Natural killer cell (primary cell): Measurements from ENCODE around the gene FAHD2A. TPM values are rescaled to one million over a fixed set of nuclear protein-coding genes. Genes with fewer than 3 reads are reported as not detected.

ENCODE experiments used
- ATAC-seq, 3 donors: fragments of 150-1000 bp in 2 of 3; fragments of 200-7000 bp in 1 of 3; cut with Tn5 transposase; 1 replicate in 1 of 3; 2 replicates in 2 of 3; pipeline ENCODE4 v1.10.0; 2021; ENCODE audit warnings: mild to moderate bottlenecking in 2 of 3, moderate library complexity in 2 of 3
- DNase-seq, 2 donors: peaks; one replicate each; pipeline versions ENCODE4 v3.0.0 to v3.0.0-alpha.2; 2013 to 2021; ENCODE audit warnings: mixed read lengths in 1 of 2
- H3K27ac ChIP-seq: one replicate; pipeline ENCODE4 v1.5.1; 2013; ENCODE audit warnings: mild to moderate bottlenecking, low read length
- H3K27me3 ChIP-seq: one replicate; pipeline ENCODE4 v1.6.1; 2013; ENCODE audit warnings: low read length; ENCODE audit not compliant: control insufficient read depth, insufficient read depth
- H3K36me3 ChIP-seq: one replicate; pipeline ENCODE4 v1.6.1; 2013; ENCODE audit warnings: low read length; ENCODE audit not compliant: control insufficient read depth, insufficient read depth
- H3K4me1 ChIP-seq: one replicate; pipeline ENCODE4 v1.6.1; 2013; ENCODE audit warnings: low read length; ENCODE audit not compliant: control insufficient read depth, insufficient read depth
- H3K4me3 ChIP-seq: one replicate; pipeline ENCODE4 v1.5.1; 2013; ENCODE audit warnings: low read length
- H3K9me3 ChIP-seq: one replicate; pipeline ENCODE4 v1.6.1; 2013; ENCODE audit warnings: low read length; ENCODE audit not compliant: control insufficient read depth, insufficient read depth
- H3K27ac Mint-ChIP-seq, 2 donors: one replicate each; pipeline ENCODE4 v1.8.0; 2022; ENCODE audit warnings: mild to moderate bottlenecking in 2 of 2, mixed read lengths in 2 of 2, moderate library complexity in 1 of 2
- H3K27me3 Mint-ChIP-seq, 2 donors: one replicate each; pipeline ENCODE4 v1.8.0; 2022; ENCODE audit warnings: low read depth in 2 of 2, mixed read lengths in 2 of 2
- H3K36me3 Mint-ChIP-seq: one replicate; pipeline ENCODE4 v1.8.0; 2022; ENCODE audit warnings: mixed read lengths
- H3K4me1 Mint-ChIP-seq, 2 donors: one replicate each; pipeline ENCODE4 v1.8.0; 2022; ENCODE audit warnings: mixed read lengths in 2 of 2
- H3K4me3 Mint-ChIP-seq: one replicate; pipeline ENCODE4 v1.8.0; 2022; ENCODE audit warnings: mild to moderate bottlenecking, moderate library complexity, mixed read lengths
- H3K9me3 Mint-ChIP-seq, 2 donors: one replicate each; pipeline ENCODE4 v1.8.0; 2022; ENCODE audit warnings: mixed read lengths in 2 of 2
- WGBS: methylation state at CpG from one replicate; pipeline ENCODE4 v1.1.7; 2013; ENCODE audit warnings: missing lambda C conversion rate; ENCODE audit not compliant: insufficient coverage; 5-methylcytosine and 5-hydroxymethylcytosine counted together
- intact Hi-C: fragments of 100-400 bp; cut with micrococcal nuclease; formaldehyde crosslinking; loops from one replicate; pipeline ENCODE4 v1.14.2; 2022
- total RNA-seq, 4 donors: library from RNA; stranded (reverse); fragments of 120-200 nt in 1 of 4; gene quantifications; one replicate each; pipeline versions ENCODE4 v1.2.3 to v1.2.4, GENCODE V29; 2013 to 2022
- TF ChIP-seq, protein P1 (sequence below): fragments of 200-600 bp; IDR thresholded peaks from one replicate; pipeline ENCODE4 v1.8.0; 2022; ENCODE audit warnings: antibody characterized with exemption

The FAHD2A gene
- total RNA-seq, 3 donors from 2014 or later (not counting 1 experiment from before 2014, with no cell fraction given), result 21.6 to 25.4 (median 22.0) TPM

DNA sequence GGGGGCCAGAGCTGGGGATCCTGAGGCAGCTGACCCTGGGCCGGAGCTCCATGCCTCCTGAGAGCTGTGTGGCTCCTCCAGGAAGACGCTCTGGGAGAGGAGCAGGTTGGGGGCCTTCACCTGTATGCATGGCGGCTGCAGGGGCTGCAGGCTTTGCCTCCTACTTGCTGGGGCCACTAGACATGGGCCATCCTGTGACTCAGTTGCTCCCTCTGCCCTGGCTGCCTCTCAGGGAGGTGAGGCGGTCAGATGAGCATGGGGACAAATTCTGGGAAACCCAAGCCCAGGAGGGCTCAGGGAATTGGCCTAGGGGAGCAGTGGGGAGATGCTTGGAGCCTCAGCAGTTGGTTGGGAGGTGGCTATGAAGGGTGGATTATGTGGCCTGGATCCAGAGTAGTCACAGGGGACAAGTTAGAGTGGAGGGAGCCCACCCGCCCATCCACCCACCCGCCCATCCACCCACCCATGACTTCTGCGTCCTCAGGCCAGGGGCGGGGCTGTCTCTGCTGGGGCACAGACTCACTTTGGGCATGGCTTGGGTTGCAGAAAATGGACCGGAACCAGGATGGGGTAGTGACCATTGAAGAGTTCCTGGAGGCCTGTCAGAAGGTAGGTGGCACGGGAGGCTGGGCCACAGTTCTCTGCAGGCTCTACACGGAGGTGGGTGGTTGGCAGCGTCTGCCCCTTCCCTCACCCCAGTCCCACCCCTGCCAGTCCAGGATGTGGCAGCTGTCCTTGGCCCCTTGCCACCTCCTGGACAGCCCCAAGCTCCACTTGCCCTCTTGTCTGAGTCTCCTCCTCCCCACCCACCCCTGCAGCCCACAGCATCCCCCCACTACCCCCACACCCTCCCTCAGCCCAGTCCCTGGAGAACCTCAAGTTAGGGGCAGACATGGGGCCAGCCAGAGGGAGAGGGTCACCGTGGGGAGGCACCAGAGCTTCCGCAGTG lies 19.5 kb upstream of the FAHD2A start:
- Histone ChIP-seq H3K9me3 (no peaks in the 10 kb centered on the region), H3K27me3 (no peaks in the 10 kb centered on the region), H3K4me3 (no peak overlapping the region), H3K36me3 (no peaks in the 10 kb centered on the region), H3K4me1 (no peaks in the 10 kb centered on the region), H3K27ac (no peak overlapping the region)
- intact Hi-C loops, result no loop called here
- Mint-ChIP-seq H3K4me3 (no peak overlapping the region), H3K9me3 (no peaks in the 10 kb centered on the region), H3K27ac (no peak overlapping the region), H3K36me3 (no peaks in the 10 kb centered on the region), H3K4me1 (no peaks in the 10 kb centered on the region), H3K27me3 (peaks cover 5 to 7% of the 10 kb centered on the region in 2 donors)
- WGBS, result 84% methylated on average over 12 of the region's 14 CpGs
- no peak for ATAC-seq
- TF ChIP-seq, protein P1, sequence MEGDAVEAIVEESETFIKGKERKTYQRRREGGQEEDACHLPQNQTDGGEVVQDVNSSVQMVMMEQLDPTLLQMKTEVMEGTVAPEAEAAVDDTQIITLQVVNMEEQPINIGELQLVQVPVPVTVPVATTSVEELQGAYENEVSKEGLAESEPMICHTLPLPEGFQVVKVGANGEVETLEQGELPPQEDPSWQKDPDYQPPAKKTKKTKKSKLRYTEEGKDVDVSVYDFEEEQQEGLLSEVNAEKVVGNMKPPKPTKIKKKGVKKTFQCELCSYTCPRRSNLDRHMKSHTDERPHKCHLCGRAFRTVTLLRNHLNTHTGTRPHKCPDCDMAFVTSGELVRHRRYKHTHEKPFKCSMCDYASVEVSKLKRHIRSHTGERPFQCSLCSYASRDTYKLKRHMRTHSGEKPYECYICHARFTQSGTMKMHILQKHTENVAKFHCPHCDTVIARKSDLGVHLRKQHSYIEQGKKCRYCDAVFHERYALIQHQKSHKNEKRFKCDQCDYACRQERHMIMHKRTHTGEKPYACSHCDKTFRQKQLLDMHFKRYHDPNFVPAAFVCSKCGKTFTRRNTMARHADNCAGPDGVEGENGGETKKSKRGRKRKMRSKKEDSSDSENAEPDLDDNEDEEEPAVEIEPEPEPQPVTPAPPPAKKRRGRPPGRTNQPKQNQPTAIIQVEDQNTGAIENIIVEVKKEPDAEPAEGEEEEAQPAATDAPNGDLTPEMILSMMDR, result no peak
- DNase-seq, result no peak

GRCh38 chr2:95383635-95384027 lies 18.9 kb upstream of the FAHD2A start:
- no peaks in the 10 kb centered on the region for H3K36me3 Mint-ChIP-seq
- 93% methylated on average over 9 of the region's 9 CpGs for WGBS
- H3K27me3 Mint-ChIP-seq, result peaks cover 5 to 7% of the 10 kb centered on the region in 2 donors
- H3K27ac ChIP-seq, result no peak overlapping the region
- ATAC-seq (no peak), DNase-seq (no peak)
- no peak overlapping the region for H3K27ac Mint-ChIP-seq
- no peaks in the 10 kb centered on the region for H3K9me3 ChIP-seq
- H3K4me3 Mint-ChIP-seq, result no peak overlapping the region
- no peaks in the 10 kb centered on the region for H3K36me3 ChIP-seq
- no peaks in the 10 kb centered on the region for H3K4me1 ChIP-seq
- no peak overlapping the region for H3K4me3 ChIP-seq
- H3K4me1 Mint-ChIP-seq, result no peaks in the 10 kb centered on the region
- H3K27me3 ChIP-seq, result no peaks in the 10 kb centered on the region
- TF ChIP-seq, protein P1, result no peak
- intact Hi-C loops, result no loop called here
- H3K9me3 Mint-ChIP-seq, result no peaks in the 10 kb centered on the region

DNA sequence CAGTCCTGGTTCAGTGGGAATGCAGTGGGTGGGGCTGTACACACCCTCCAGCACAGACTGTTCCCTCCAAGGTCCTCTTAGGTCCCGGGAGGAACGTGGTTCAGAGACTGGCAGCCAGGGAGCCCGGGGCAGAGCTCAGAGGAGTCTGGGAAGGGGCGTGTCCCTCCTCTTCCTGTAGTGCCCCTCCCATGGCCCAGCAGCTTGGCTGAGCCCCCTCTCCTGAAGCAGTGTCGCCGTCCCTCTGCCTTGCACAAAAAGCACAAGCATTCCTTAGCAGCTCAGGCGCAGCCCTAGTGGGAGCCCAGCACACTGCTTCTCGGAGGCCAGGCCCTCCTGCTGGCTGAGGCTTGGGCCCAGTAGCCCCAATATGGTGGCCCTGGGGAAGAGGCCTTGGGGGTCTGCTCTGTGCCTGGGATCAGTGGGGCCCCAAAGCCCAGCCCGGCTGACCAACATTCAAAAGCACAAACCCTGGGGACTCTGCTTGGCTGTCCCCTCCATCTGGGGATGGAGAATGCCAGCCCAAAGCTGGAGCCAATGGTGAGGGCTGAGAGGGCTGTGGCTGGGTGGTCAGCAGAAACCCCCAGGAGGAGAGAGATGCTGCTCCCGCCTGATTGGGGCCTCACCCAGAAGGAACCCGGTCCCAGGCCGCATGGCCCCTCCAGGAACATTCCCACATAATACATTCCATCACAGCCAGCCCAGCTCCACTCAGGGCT lies 17.5 kb upstream of the FAHD2A start:
- TF ChIP-seq, protein P1, result no peak
- H3K27me3 ChIP-seq, result no peaks in the 10 kb centered on the region
- H3K27ac ChIP-seq, result no peak overlapping the region
- Mint-ChIP-seq H3K36me3 (no peaks in the 10 kb centered on the region), H3K27ac (no peak overlapping the region), H3K9me3 (no peaks in the 10 kb centered on the region), H3K4me1 (no peaks in the 10 kb centered on the region), H3K27me3 (peaks cover 5 to 6% of the 10 kb centered on the region in 2 donors), H3K4me3 (no peak overlapping the region)
- DNase-seq (no peak), ATAC-seq (no peak)
- WGBS, result 74% methylated on average over 12 of the region's 12 CpGs
- H3K4me3 ChIP-seq, result no peak overlapping the region
- no peaks in the 10 kb centered on the region for H3K9me3 ChIP-seq
- H3K36me3 ChIP-seq, result no peaks in the 10 kb centered on the region
- H3K4me1 ChIP-seq, result peaks cover 6% of the 10 kb centered on the region
- intact Hi-C loops, result no loop called here
